GM12891 (cell line): Measurements from ENCODE around the gene TGFB2.

Experiments
- DNase-seq: peaks from one replicate; pipeline ENCODE4 v3.0.0; 2011; ENCODE audit warnings: low spot score; ENCODE audit not compliant: insufficient read length
- FAIRE-seq: peaks from 2 replicates; lab custom pipeline; 2011; peaks lifted over from hg19 to GRCh38; lab: Jason Lieb, UNC
- PAX5 ChIP-seq: IDR thresholded peaks from 2 replicates; pipeline ENCODE4 v1.6.1; 2011; ENCODE audit warnings: low read length, moderate library complexity, mild to moderate bottlenecking; ENCODE audit not compliant: insufficient read depth, severe bottlenecking
- POLR2A ChIP-seq: IDR thresholded peaks from 2 replicates; pipeline ENCODE4 v1.6.1; 2011; ENCODE audit warnings: low read depth, low read length, control low read depth
- POLR2AphosphoS5 ChIP-seq: IDR thresholded peaks from 2 replicates; pipeline ENCODE4 v1.6.1; 2011; ENCODE audit warnings: low read depth, low read length, control low read depth
- POU2F2 ChIP-seq: IDR thresholded peaks from 2 replicates; pipeline ENCODE4 v1.6.1; 2011; ENCODE audit warnings: low read depth, mild to moderate bottlenecking, control low read depth, low read length, moderate library complexity
- SPI1 ChIP-seq: IDR thresholded peaks from 2 replicates; pipeline ENCODE4 v1.6.1; 2011; ENCODE audit warnings: low read depth, low read length, control low read depth
- TAF1 ChIP-seq: IDR thresholded peaks from 2 replicates; pipeline ENCODE4 v1.6.1; 2011; ENCODE audit warnings: low read depth, low read length, control low read depth

Gene TGFB2

DNA sequence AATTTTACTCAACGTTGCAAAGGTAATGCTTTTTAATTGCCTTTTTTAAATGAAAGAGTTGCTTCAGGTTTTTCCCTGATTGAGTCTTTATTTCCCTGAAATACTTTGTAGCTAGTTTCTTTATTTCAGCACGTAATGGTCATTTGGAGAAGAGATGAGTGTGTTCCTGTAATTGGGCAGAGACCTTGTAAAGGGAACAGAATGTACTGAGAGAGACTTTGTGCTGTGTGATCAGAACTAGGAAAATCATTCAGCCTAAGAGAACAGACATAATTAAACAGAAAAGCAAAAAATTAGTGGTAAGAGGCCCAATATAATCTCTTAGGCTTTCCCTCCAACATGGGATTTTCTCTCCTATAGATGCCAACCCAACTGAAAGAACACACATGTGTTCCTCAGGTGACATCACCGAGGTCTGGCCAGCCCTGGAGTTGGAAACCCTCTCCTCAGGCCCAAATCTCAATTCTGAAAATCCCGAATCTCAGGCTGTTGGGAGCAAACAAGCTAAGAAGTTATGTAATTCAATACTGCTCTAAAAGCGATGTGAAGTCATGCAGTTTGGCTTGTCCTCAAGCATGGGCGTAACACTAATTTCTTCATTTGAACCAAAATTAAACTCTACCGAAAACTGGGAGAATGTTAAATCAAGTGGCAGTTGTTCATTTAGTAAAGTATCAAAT is 102.0 kb downstream of the TGFB2 start:
- TF ChIP-seq SPI1, result no peak
- no peak for TF ChIP-seq POLR2A
- TF ChIP-seq TAF1, result no peak
- TF ChIP-seq PAX5, result no peak
- no peak for TF ChIP-seq POLR2AphosphoS5
- TF ChIP-seq POU2F2, result no peak
- DNase-seq, result no peak
- FAIRE-seq, result no peak

GRCh38 chr1:218451415-218451814 is 106.3 kb downstream of the TGFB2 start:
- DNase-seq (no peak), FAIRE-seq (no peak)
- TF ChIP-seq TAF1 (no peak), PAX5 (no peak), POLR2AphosphoS5 (no peak), POLR2A (no peak), SPI1 (no peak), POU2F2 (no peak)

DNA sequence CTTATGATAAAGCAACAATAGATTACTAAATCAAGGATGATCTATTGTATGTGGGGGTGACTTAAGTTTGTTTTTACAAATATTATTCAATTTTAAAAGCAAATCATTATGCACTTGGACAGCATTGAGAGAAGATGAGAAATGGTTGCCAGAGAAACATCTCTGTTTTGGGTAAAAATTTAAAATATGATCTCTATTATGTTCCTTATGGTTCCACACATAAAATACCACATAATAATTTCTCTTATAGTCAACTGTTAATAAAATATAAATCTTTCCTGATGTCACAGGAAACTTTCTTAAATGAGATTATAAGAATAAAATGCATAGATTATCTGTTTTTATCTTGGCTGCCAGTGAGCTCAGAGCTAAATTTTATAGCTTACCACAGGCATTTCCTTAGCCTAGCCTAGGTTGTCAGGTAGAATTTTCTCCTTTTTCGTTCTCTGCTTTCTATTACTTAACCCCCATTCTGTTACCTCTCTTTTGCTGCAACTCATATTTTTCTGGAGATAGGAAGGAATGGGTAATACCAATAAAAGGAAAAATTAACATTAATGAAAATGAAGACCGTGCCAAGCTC is 109.7 kb downstream of the TGFB2 start:
- no peak for DNase-seq
- no peak for FAIRE-seq
- TF ChIP-seq POU2F2 (no peak), SPI1 (no peak), TAF1 (no peak), PAX5 (no peak), POLR2A (no peak), POLR2AphosphoS5 (no peak)

DNA sequence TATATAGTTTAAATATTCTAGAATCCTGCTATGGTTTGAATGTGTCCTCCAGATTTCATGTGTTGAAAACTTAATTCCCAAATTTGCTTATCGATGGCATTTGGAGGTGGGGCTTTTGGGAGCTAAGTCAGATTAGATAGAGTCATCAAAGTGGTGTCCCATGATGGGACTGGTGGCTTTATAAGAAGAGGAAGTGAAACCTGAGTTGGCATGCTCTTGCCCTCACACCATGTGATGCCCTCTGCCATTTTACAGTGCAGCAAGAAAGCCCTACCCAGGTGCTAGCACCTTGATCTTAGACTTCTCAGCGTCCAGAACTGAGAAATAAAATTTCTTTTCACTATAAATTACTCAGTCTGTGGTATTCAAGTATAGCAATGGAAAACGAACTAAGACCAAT is 111.3 kb downstream of the TGFB2 start:
- FAIRE-seq, result no peak
- DNase-seq, result no peak
- TF ChIP-seq SPI1 (peak; percentile 69), PAX5 (no peak), POLR2A (no peak), TAF1 (no peak), POLR2AphosphoS5 (no peak), POU2F2 (no peak)

- no peak for TF ChIP-seq PAX5
- TF ChIP-seq POU2F2, result no peak
- TF ChIP-seq POLR2AphosphoS5, result no peak
- FAIRE-seq, result no peak
- no peak for DNase-seq
Observed at GRCh38 chr1:218459450-218459849, 114.3 kb downstream of the TGFB2 start.

DNA sequence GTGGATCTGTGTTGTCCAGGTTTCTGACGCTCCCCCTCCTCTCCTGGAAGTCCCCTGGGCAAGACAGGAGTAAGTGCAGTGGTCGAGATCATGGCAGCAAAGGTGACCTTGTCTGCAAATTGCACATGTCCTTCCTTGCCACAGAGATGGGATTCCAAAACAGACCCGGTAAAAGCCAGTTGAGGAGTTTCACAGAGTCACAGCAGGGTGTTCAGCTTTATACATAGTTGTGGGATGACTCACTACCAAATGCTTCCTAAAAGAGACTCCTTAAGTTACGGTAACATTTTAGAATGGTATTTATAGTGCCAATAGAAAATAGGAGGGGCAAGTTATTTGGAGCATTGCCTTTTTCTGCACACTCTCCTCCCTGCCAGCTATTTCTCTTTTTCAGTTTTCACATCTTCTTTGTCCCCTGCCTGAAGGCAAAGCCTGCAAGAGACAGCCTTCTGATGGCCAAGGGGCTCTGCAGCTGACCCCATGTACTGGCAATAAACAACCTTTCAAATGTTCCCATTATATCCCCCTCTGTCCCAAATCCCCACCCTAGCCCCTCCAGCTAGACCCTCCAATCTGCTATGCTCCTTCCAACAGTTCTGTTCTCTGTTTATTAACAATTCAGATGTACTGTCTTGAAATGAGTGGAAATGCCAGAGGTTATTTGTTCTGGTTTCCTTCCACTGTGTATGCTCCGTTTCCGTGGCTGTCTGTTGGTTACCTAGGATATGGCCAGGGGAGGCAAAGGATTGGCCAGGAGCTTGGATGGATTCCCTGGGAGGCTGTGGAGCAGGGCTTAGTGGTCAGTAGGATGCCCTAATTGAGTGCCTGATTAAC is 115.0 kb downstream of the TGFB2 start:
- TF ChIP-seq POU2F2 (no peak), POLR2A (no peak), TAF1 (no peak), POLR2AphosphoS5 (no peak), PAX5 (no peak), SPI1 (no peak)
- no peak for DNase-seq
- no peak for FAIRE-seq

- DNase-seq, result no peak
- FAIRE-seq, result no peak
- no peak for TF ChIP-seq POU2F2
- TF ChIP-seq TAF1, result no peak
- TF ChIP-seq POLR2AphosphoS5, result no peak
- no peak for TF ChIP-seq SPI1
- TF ChIP-seq POLR2A, result no peak
Observed at GRCh38 chr1:218461351-218461750, 116.2 kb downstream of the TGFB2 start.

DNA sequence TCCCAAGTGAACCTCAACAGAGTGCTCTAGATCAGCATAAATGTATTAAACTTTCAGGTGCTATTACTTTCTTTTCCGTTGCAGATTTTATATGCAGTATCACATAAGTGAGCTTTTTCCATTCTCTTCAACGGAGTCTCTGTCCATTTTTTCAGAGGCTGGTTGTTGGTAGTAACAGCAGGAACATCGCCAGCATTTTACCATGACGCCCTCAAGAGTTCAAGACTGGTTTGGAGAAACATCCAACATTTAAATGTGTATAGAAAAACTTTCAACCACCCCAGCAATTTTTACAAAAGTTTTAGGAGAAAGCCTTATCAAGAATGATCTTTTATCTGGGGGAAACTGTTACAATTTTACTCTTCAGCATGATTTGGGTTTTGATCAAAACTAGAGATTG is 117.0 kb downstream of the TGFB2 start:
- no peak for TF ChIP-seq POLR2AphosphoS5
- no peak for TF ChIP-seq POU2F2
- no peak for TF ChIP-seq SPI1
- no peak for TF ChIP-seq PAX5
- TF ChIP-seq POLR2A, result no peak
- TF ChIP-seq TAF1, result no peak
- FAIRE-seq, result no peak
- DNase-seq, result no peak

- FAIRE-seq (no peak), DNase-seq (no peak)
- TF ChIP-seq POLR2AphosphoS5, result no peak
- no peak for TF ChIP-seq TAF1
- no peak for TF ChIP-seq PAX5
- no peak for TF ChIP-seq SPI1
- no peak for TF ChIP-seq POU2F2
- no peak for TF ChIP-seq POLR2A
Observed at GRCh38 chr1:218462587-218462986, 117.5 kb downstream of the TGFB2 start.
